Uterus (tissue), 4 donors: Measurements from ENCODE around the gene LYRM7. TPM values are rescaled to one million over a fixed set of nuclear protein-coding genes. Genes with fewer than 3 reads are reported as not detected.

ENCODE experiments used
- DNase-seq, 2 donors: peaks; one replicate each; pipeline ENCODE4 v3.0.0-alpha.2; 2019 to 2020
- H3K27ac ChIP-seq, 2 donors: fragments of 200-600 bp; sonication (generic); 1 replicate in 1 of 2; 2 replicates in 1 of 2; pipeline ENCODE4 v1.5.1; 2016 to 2018
- H3K27me3 ChIP-seq, 2 donors: fragments of 200-600 bp; sonication (generic); one replicate each; pipeline ENCODE4 v1.5.1; 2018 to 2019; ENCODE audit warnings: control low read depth in 1 of 2
- H3K36me3 ChIP-seq, 2 donors: fragments of 200-600 bp; sonication (generic); one replicate each; pipeline ENCODE4 v1.5.1; 2019; ENCODE audit warnings: control low read depth in 1 of 2
- H3K4me1 ChIP-seq, 2 donors: fragments of 200-600 bp; sonication (generic); one replicate each; pipeline ENCODE4 v1.5.1; 2018 to 2019; ENCODE audit warnings: control low read depth in 1 of 2
- H3K4me3 ChIP-seq, 2 donors: fragments of 200-600 bp; sonication (generic); 1 replicate in 1 of 2; 2 replicates in 1 of 2; pipeline ENCODE4 v1.5.1; 2018 to 2019; ENCODE audit warnings: mild to moderate bottlenecking in 1 of 2
- H3K9me3 ChIP-seq, 2 donors: fragments of 200-600 bp; sonication (generic); one replicate each; pipeline ENCODE4 v1.5.1; 2019; ENCODE audit warnings: control low read depth in 1 of 2
- POLR2A ChIP-seq, 2 donors: fragments of 450-650 bp; IDR thresholded peaks; one replicate each; pipeline ENCODE4 v1.6.1; 2016; ENCODE audit warnings: antibody characterized with exemption in 2 of 2, mild to moderate bottlenecking in 1 of 2, moderate library complexity in 1 of 2
- intact Hi-C: fragments of 100-400 bp; cut with DNase I; formaldehyde crosslinking; loops from one replicate; pipeline ENCODE4 v1.15.1; 2023; ENCODE audit warnings: low total_unique reads
- total RNA-seq, 4 donors: library from RNA; depleted of rRNA in 3 of 4; stranded (reverse); fragments of >200 nt in 3 of 4; gene quantifications; one replicate each; pipeline versions ENCODE4 v1.1.0 to v1.2.4, GENCODE V29; 2014 to 2023
- TF ChIP-seq, protein P1 (sequence below), 4 experiments: fragments of 200-600 bp in 2 of 4; fragments of 450-650 bp in 2 of 4; sonication (generic) in 2 of 4; IDR thresholded peaks; one replicate each; pipeline ENCODE4 v1.5.1; 2016 to 2019; ENCODE audit warnings: antibody characterized with exemption in 4 of 4, mild to moderate bottlenecking in 2 of 4, moderate library complexity in 1 of 4
- donor health status: DM: yes; HTN: yes; CAD: no.

The LYRM7 gene
- total RNA-seq, 4 donors from 2014 or later: 4.1 to 22.6 (median 7.9) TPM

DNA sequence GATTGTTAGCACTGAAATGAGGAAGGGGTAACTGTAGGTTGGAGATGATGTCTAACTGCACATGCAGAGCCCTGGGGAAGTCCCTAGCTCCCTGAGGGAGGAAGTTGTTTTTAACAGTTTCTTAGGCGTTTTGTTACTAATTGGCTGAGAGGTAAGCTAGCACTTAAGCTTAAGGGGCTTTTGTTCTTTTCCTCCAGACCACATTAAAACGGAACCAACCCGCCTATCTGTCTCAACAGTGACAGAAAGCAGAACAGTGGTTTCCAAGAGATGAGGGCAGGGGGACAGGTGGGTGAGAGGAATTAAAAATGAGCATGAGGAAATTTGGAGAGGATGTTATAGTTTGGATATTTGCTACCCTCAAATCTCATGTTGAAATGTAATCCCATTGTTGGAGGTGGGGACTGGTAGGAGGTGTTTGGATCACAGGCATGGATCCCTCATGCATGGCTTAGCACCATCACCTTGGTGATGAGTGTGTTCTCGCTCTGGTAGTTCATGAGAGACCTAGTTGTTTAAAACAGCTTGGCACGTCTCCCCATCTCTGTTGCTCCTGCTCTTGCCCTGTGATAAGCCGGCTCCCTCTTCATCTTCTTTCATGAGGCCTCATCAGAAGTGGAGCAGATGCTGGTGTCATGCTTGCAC is 38.9 kb downstream of the LYRM7 start:
- Histone ChIP-seq H3K9me3 (no peaks in the 10 kb centered on the region), H3K27me3 (no peaks in the 10 kb centered on the region), H3K36me3 (no peaks in the 10 kb centered on the region), H3K4me3 (no peak overlapping the region), H3K27ac (no peak overlapping the region), H3K4me1 (no peaks in the 10 kb centered on the region)
- no peak for DNase-seq
- TF ChIP-seq, protein P1, sequence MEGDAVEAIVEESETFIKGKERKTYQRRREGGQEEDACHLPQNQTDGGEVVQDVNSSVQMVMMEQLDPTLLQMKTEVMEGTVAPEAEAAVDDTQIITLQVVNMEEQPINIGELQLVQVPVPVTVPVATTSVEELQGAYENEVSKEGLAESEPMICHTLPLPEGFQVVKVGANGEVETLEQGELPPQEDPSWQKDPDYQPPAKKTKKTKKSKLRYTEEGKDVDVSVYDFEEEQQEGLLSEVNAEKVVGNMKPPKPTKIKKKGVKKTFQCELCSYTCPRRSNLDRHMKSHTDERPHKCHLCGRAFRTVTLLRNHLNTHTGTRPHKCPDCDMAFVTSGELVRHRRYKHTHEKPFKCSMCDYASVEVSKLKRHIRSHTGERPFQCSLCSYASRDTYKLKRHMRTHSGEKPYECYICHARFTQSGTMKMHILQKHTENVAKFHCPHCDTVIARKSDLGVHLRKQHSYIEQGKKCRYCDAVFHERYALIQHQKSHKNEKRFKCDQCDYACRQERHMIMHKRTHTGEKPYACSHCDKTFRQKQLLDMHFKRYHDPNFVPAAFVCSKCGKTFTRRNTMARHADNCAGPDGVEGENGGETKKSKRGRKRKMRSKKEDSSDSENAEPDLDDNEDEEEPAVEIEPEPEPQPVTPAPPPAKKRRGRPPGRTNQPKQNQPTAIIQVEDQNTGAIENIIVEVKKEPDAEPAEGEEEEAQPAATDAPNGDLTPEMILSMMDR (IDR thresholded peaks at IDR 0.05): no peak
- TF ChIP-seq POLR2A (IDR thresholded peaks at IDR 0.05): no peak
- intact Hi-C loops: no loop called here

DNA sequence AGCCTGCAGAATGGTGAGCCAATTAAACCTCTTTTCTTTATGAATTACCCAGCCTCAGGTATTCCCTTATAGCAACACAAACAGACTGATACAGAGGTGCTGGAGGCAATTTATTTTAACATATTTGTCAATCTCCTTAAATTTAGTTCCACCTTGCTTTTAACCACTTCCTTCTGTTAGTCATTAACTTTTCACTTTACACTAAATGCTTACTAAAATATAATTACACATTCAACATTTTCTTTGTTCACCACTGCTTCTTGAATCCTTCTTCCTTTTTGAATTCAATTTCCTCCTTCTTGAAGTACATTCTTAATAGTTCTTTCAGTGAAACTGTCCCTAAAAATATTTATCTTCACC is 39.4 kb downstream of the LYRM7 start:
- H3K9me3 ChIP-seq: no peaks in the 10 kb centered on the region
- no peak overlapping the region for H3K4me3 ChIP-seq
- no peak for TF ChIP-seq POLR2A (IDR thresholded peaks at IDR 0.05)
- TF ChIP-seq, protein P1 (IDR thresholded peaks at IDR 0.05): no peak
- no peaks in the 10 kb centered on the region for H3K27me3 ChIP-seq
- H3K36me3 ChIP-seq: no peaks in the 10 kb centered on the region
- H3K27ac ChIP-seq: no peak overlapping the region
- no peak for DNase-seq
- intact Hi-C loops: no loop called here
- no peaks in the 10 kb centered on the region for H3K4me1 ChIP-seq

DNA sequence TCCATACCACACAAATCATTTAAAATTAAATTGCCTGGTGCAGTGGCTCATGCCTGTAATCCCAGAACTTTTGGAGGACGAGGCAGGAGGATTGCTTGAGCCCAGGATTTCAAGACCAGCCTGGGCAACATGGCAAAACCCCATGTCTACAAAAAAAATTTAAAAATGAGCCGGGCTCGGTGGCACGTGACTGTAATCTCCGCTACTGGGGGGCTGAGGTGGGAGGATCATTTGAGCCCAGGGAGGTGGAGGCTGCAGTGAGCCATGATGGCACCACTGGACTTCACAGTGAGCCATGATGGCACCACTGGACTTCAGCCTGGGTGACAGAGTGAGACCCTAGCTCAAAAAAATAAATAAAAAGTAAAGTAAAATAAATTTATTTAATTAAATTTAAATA is 40.9 kb downstream of the LYRM7 start:
- no peak for TF ChIP-seq POLR2A (IDR thresholded peaks at IDR 0.05)
- TF ChIP-seq, protein P1 (IDR thresholded peaks at IDR 0.05): no peak
- no peaks in the 10 kb centered on the region for H3K27me3 ChIP-seq
- intact Hi-C loops: no loop called here

DNA sequence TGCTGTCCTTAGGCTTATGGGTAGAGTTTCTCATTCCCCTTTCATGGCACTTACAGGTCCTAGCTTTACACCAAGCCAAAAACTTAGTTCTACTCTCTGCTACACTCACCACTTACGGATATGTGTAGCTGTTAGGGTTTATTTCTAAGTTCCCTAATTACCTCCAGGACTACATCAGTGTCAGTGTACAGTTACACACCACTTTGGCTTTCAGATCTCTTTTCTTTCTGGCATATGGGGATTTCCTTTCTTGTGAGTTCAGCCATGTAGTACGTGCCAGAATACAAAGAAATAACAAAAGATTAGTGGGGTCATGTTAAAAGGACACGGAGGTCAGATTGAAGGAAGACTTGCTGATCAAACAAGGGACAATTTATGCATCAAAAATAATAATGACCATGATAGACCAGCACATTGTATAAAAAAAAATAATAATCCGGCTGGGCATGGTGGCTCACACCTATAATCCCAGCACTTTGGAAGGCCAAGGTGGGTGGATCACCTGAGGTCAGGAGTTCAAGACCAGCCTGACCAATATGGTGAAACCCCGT is 41.8 kb downstream of the LYRM7 start:
- no peak for DNase-seq
- intact Hi-C loops: no loop called here
- Histone ChIP-seq H3K4me3 (no peak overlapping the region), H3K36me3 (no peaks in the 10 kb centered on the region), H3K9me3 (no peaks in the 10 kb centered on the region), H3K4me1 (no peaks in the 10 kb centered on the region), H3K27me3 (no peaks in the 10 kb centered on the region), H3K27ac (no peak overlapping the region)
- TF ChIP-seq POLR2A (IDR thresholded peaks at IDR 0.05): no peak
- TF ChIP-seq, protein P1 (IDR thresholded peaks at IDR 0.05): no peak

More for the DNA sequence above, 40.9 kb downstream of the LYRM7 start:
- Histone ChIP-seq H3K27ac (no peak overlapping the region), H3K9me3 (no peaks in the 10 kb centered on the region), H3K4me3 (no peak overlapping the region), H3K4me1 (no peaks in the 10 kb centered on the region), H3K36me3 (no peaks in the 10 kb centered on the region)
- DNase-seq: no peak

DNA sequence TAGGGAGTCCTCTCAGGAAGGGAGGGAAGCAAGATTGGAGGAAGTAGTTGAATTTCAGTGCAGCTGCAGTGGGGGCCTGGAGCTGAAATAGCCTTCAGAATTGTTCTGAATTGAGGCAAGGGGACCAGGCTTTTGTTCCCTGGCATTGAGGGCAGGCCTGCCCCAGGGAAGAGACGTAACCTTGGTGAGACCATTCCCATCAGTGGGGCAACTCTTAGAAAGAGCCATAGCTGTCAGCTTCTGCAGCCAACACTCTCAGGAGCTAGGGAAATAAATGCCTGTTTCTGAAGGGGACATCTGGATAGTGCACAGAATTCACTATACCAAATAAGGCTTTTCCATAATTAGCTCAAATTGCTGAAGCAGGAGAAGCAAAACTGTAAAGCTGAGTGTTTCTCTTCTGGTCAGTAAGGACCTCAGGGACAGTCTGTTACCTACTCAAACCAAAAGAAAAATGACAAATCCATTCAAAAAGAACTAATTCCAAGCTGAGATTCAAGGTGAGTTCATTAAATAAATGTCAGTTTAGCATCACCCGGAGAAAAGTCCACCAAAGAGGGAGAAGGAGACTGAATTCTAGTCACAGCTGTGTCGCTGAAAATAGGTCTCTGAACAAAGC is 44.0 kb downstream of the LYRM7 start:
- TF ChIP-seq, protein P1 (IDR thresholded peaks at IDR 0.05): no peak
- TF ChIP-seq POLR2A (IDR thresholded peaks at IDR 0.05): no peak

More for the DNA sequence above, 44.0 kb downstream of the LYRM7 start:
- intact Hi-C loops: no loop called here
- Histone ChIP-seq H3K27me3 (no peaks in the 10 kb centered on the region), H3K4me3 (no peak overlapping the region), H3K36me3 (no peaks in the 10 kb centered on the region), H3K9me3 (no peaks in the 10 kb centered on the region), H3K4me1 (no peaks in the 10 kb centered on the region), H3K27ac (no peak overlapping the region)
- DNase-seq: no peak
